SK-N-SH treated with all-trans-retinoic acid at 6 μM for 48 hours (cell line): Measurements from ENCODE around the gene PMM1.

Experiments used
- ATAC-seq: fragments of 200-7000 bp; cut with Tn5 transposase; 3 replicates; pipeline ENCODE4 v1.9.1; 2020; ENCODE audit warnings: mild to moderate bottlenecking, moderate library complexity
- CSDC2 ChIP-seq: fragments of 250-450 bp; sonication (Bioruptor Pico); IDR thresholded peaks from 2 replicates; pipeline ENCODE4 v1.5.0; 2020; ENCODE audit warnings: mild to moderate bottlenecking, moderate library complexity
- CSRNP3 ChIP-seq: fragments of 250-450 bp; sonication (Bioruptor Pico); IDR thresholded peaks from 2 replicates; pipeline ENCODE4 v1.5.1; 2021; ENCODE audit warnings: mild to moderate bottlenecking, moderate library complexity
- ESRRG ChIP-seq: fragments of 250-450 bp; sonication (Bioruptor Pico); IDR thresholded peaks from 2 replicates; pipeline ENCODE4 v1.6.1; 2021; ENCODE audit warnings: mild to moderate bottlenecking
- GLIS3 ChIP-seq: fragments of 250-450 bp; sonication (Bioruptor Pico); IDR thresholded peaks from 2 replicates; pipeline ENCODE4 v1.5.0; 2020; ENCODE audit warnings: mild to moderate bottlenecking, moderate library complexity
- ISL1 ChIP-seq: fragments of 250-450 bp; sonication (Bioruptor Pico); IDR thresholded peaks from 2 replicates; pipeline ENCODE4 v2.1.2; 2022; ENCODE audit warnings: mild to moderate bottlenecking, moderate library complexity
- OSR1 ChIP-seq: fragments of 250-450 bp; sonication (Bioruptor Pico); IDR thresholded peaks from 2 replicates; pipeline ENCODE4 v1.8.0; 2022; ENCODE audit warnings: moderate library complexity, mild to moderate bottlenecking, inconsistent platforms
- PATZ1 ChIP-seq: fragments of 250-450 bp; sonication (Bioruptor Pico); IDR thresholded peaks from 2 replicates; pipeline ENCODE4 v1.8.0; 2020; ENCODE audit warnings: mild to moderate bottlenecking, moderate library complexity, borderline replicate concordance
- POU6F1 ChIP-seq: fragments of 250-450 bp; sonication (Bioruptor Pico); IDR thresholded peaks from 2 replicates; pipeline ENCODE4 v1.8.0; 2021; ENCODE audit warnings: low read depth, mild to moderate bottlenecking, moderate library complexity, borderline replicate concordance
- PPARA ChIP-seq: fragments of 250-450 bp; sonication (Bioruptor Pico); IDR thresholded peaks from 2 replicates; pipeline ENCODE4 v1.5.0; 2020; ENCODE audit warnings: mild to moderate bottlenecking, borderline replicate concordance
- RARB ChIP-seq: fragments of 250-450 bp; sonication (Bioruptor Pico); IDR thresholded peaks from 2 replicates; pipeline ENCODE4 v1.8.0; 2021; ENCODE audit warnings: mild to moderate bottlenecking, moderate library complexity
- TCF4 ChIP-seq: fragments of 250-450 bp; sonication (Bioruptor Pico); IDR thresholded peaks from 2 replicates; pipeline ENCODE4 v1.8.0; 2021; ENCODE audit warnings: mild to moderate bottlenecking, moderate library complexity, borderline replicate concordance
- TOX ChIP-seq: fragments of 250-450 bp; sonication (Bioruptor Pico); IDR thresholded peaks from 2 replicates; pipeline ENCODE4 v1.8.0; 2021; ENCODE audit warnings: mild to moderate bottlenecking, moderate library complexity, borderline replicate concordance
- TSHZ2 ChIP-seq: fragments of 250-450 bp; sonication (Bioruptor Pico); IDR thresholded peaks from 2 replicates; pipeline ENCODE4 v1.5.0; 2020; ENCODE audit warnings: mild to moderate bottlenecking, moderate library complexity
- ZFP3 ChIP-seq: fragments of 250-450 bp; sonication (Bioruptor Pico); IDR thresholded peaks from 2 replicates; pipeline ENCODE4 v1.5.0; 2020; ENCODE audit warnings: mild to moderate bottlenecking, moderate library complexity
- ZFP30 ChIP-seq: fragments of 450-650 bp; formaldehyde crosslinking; IDR thresholded peaks from 2 replicates; pipeline ENCODE4 v1.5.0; 2022; ENCODE audit warnings: mild to moderate bottlenecking, moderate library complexity
- ZNF565 ChIP-seq: fragments of 450-650 bp; formaldehyde crosslinking; conservative IDR thresholded peaks from 2 replicates; pipeline ENCODE4 v1.5.0; 2020; ENCODE audit warnings: low read depth, mild to moderate bottlenecking, moderate library complexity
- ZNF70 ChIP-seq: fragments of 450-650 bp; formaldehyde crosslinking; IDR thresholded peaks from 2 replicates; pipeline ENCODE4 v1.5.0; 2020; ENCODE audit warnings: mild to moderate bottlenecking, moderate library complexity
- ZNF8 ChIP-seq: fragments of 450-650 bp; formaldehyde crosslinking; IDR thresholded peaks from 2 replicates; pipeline ENCODE4 v1.5.0; 2020; ENCODE audit warnings: mild to moderate bottlenecking, moderate library complexity

The PMM1 gene

GRCh38 chr22:41541484-41541883 is 48.2 kb downstream of the PMM1 start:
- ATAC-seq = no peak
- TF ChIP-seq OSR1 (CRISPR knock-in tag) = no peak
- no peak for TF ChIP-seq CSDC2 (CRISPR knock-in tag)
- no peak for TF ChIP-seq RARB (CRISPR knock-in tag)
- no peak for TF ChIP-seq ZNF70 (CRISPR knock-in tag)
- TF ChIP-seq TCF4 (CRISPR knock-in tag) = no peak
- no peak for TF ChIP-seq CSRNP3
- TF ChIP-seq ZNF565 (CRISPR knock-in tag) = no peak
- TF ChIP-seq ZNF8 (CRISPR knock-in tag) = no peak

- TF ChIP-seq OSR1 (CRISPR knock-in tag) = no peak
- no peak for TF ChIP-seq ZNF565 (CRISPR knock-in tag)
- TF ChIP-seq PATZ1 (CRISPR knock-in tag) = no peak
- no peak for TF ChIP-seq GLIS3 (CRISPR knock-in tag)
- no peak for TF ChIP-seq ZFP30
- no peak for TF ChIP-seq PPARA
- no peak for ATAC-seq
Measured at GRCh38 chr22:41540365-41540764, 49.3 kb downstream of the PMM1 start.

- ATAC-seq = no peak
- no peak for TF ChIP-seq ZNF8 (CRISPR knock-in tag)
- no peak for TF ChIP-seq ESRRG (CRISPR knock-in tag)
- no peak for TF ChIP-seq ZFP30
- no peak for TF ChIP-seq ISL1
- no peak for TF ChIP-seq TOX
- TF ChIP-seq POU6F1 = no peak
Measured at GRCh38 chr22:41540006-41540315, 49.7 kb downstream of the PMM1 start.

- TF ChIP-seq ZNF565 (CRISPR knock-in tag) (no peak), ZFP3 (CRISPR knock-in tag) (no peak), CSRNP3 (no peak), ZNF70 (CRISPR knock-in tag) (no peak), TCF4 (CRISPR knock-in tag) (no peak), TSHZ2 (no peak)
- no peak for ATAC-seq
Measured at GRCh38 chr22:41539146-41540005, 50.3 kb downstream of the PMM1 start.
